Right lobe of liver (tissue), 4 donors: Measurements from ENCODE around the gene ALOX12.

Experiments used
- POLR2A ChIP-seq: fragments of 450-650 bp; IDR thresholded peaks from one replicate; pipeline ENCODE4 v1.6.1; 2017; ENCODE audit warnings: antibody characterized with exemption, mild to moderate bottlenecking
- TF ChIP-seq, protein P1 (sequence below), 4 donors: fragments of 200-600 bp in 3 of 4; fragments of 450-650 bp in 1 of 4; IDR thresholded peaks; one replicate each; pipeline versions ENCODE4 v1.5.1 to v1.8.0; 2016 to 2022; ENCODE audit warnings: antibody characterized with exemption in 4 of 4, mild to moderate bottlenecking in 2 of 4
- donor health status: DM: no; HTN: no; CAD: no.
- donor health status: DM: no; HTN: no; CAD: no.
- donor health status: DM: no; HTN: yes; CAD: no.

DNA sequence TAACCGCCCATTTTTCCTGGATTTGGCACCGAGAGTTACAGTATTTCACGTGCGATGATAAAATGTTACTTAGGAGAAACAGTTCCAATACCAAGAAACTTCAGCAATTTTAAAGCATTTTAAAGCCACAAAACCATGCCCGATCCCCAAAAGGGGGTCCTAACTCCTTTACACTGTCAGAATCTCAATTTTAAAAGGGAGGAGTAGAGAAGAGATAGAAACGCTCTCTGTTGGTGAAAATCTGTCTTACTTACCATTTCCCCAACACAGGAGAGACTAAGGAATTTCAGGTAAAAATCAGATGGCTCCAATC lies 16.0 kb downstream of the ALOX12 start:
- TF ChIP-seq, protein P1, sequence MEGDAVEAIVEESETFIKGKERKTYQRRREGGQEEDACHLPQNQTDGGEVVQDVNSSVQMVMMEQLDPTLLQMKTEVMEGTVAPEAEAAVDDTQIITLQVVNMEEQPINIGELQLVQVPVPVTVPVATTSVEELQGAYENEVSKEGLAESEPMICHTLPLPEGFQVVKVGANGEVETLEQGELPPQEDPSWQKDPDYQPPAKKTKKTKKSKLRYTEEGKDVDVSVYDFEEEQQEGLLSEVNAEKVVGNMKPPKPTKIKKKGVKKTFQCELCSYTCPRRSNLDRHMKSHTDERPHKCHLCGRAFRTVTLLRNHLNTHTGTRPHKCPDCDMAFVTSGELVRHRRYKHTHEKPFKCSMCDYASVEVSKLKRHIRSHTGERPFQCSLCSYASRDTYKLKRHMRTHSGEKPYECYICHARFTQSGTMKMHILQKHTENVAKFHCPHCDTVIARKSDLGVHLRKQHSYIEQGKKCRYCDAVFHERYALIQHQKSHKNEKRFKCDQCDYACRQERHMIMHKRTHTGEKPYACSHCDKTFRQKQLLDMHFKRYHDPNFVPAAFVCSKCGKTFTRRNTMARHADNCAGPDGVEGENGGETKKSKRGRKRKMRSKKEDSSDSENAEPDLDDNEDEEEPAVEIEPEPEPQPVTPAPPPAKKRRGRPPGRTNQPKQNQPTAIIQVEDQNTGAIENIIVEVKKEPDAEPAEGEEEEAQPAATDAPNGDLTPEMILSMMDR (IDR thresholded peaks at IDR 0.05) = no peak
- TF ChIP-seq POLR2A = no peak
